ENCODE measurements around the gene COQ4. TPM values are rescaled to one million over a fixed set of nuclear protein-coding genes. Genes with fewer than 3 reads are reported as not detected.

The COQ4 gene
- total RNA-seq, 1 donor from 2014 or later = 42.0 TPM

DNA sequence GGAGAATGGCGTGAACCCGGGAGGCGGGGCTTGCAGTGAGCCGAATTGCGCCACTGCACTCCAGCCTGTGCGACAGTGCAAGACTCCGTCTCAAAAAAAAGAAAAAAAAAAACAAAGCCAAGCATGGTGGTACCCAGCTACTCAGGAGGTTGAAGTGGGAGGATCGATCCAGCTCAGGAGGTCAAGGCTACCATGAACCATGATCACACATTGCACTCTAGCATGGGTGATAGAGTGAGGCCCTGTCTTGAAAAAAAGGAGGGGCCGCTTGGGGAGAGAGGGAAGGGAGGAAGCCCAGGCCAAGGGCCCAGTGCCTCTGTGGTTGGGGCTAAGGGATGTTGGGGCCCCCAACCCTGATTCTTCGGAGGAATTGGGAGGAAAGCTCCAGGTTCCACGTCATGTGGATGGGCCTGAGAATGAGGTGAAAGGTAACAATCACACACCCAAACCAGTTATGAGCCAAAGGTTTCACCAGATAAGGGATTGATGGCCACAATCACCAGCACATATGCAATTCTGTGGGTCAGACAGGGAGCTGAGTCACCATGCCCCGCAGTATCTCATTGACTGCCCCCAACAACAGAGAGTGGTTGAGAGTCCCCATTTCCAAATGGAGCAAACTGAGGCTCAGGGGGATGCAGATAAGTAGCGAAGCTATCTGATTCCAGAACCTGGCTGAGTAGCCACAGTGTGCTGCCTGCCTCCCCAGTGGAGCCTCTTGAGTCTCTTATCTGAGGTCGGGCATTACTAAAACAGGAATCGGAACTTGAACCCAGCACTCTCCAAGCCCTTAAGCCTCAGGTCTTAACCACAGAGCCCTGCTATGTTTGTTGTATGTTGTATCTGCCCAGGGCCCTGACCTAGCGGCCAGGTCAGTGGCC lies 26.1 kb upstream of the COQ4 start:
- no peaks in the 10 kb centered on the region for H3K9me3 ChIP-seq
- no peaks in the 10 kb centered on the region for H3K36me3 ChIP-seq
- no peaks in the 10 kb centered on the region for H3K4me1 ChIP-seq
- TF ChIP-seq, protein P1, sequence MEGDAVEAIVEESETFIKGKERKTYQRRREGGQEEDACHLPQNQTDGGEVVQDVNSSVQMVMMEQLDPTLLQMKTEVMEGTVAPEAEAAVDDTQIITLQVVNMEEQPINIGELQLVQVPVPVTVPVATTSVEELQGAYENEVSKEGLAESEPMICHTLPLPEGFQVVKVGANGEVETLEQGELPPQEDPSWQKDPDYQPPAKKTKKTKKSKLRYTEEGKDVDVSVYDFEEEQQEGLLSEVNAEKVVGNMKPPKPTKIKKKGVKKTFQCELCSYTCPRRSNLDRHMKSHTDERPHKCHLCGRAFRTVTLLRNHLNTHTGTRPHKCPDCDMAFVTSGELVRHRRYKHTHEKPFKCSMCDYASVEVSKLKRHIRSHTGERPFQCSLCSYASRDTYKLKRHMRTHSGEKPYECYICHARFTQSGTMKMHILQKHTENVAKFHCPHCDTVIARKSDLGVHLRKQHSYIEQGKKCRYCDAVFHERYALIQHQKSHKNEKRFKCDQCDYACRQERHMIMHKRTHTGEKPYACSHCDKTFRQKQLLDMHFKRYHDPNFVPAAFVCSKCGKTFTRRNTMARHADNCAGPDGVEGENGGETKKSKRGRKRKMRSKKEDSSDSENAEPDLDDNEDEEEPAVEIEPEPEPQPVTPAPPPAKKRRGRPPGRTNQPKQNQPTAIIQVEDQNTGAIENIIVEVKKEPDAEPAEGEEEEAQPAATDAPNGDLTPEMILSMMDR (IDR thresholded peaks at IDR 0.05) = no peak
- TF ChIP-seq POLR2A (IDR thresholded peaks at IDR 0.05) (no peak), POLR2AphosphoS5 (IDR thresholded peaks at IDR 0.05; ENCODE audit: insufficient read depth in 1 of 2, low read depth in 1 of 2) (no peak)
- intact Hi-C loops (cut with DNase I) = no loop called here
- H3K27ac ChIP-seq = no peak overlapping the region
- DNase-seq (ENCODE audit: extremely low spot score in 2 of 2) = no peak
- H3K4me3 ChIP-seq = no peak overlapping the region
- H3K27me3 ChIP-seq = no peaks in the 10 kb centered on the region

DNA sequence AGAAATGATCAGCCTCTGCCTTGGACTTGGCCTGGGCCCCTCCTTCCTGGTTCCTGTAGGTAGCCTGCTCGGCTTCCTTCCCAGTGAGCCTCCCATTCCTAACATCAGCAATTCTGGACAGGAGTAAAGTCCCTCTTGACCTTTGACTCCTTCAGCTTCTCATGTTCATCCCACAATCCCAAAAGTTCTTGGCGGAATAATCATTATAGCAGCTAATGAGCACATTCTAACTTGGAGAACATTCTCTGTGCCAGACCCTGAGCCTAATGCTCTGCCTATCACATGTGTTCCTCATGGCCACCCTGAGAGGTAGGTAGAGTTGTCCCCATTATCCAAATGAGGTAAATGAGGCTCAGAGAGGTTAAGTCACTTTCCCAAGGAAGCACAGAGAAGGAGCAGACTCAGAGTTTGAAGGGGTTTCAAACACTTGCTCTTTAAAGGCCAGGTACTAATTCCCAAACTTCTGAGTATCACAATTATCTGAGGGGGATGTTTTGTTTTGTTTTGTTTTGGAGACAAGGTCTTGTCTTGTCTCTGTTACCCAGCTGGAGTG lies 25.3 kb upstream of the COQ4 start:
- no peak for TF ChIP-seq POLR2AphosphoS5 (IDR thresholded peaks at IDR 0.05; ENCODE audit: insufficient read depth in 1 of 2, low read depth in 1 of 2)
- no peak for TF ChIP-seq POLR2A (IDR thresholded peaks at IDR 0.05)
- TF ChIP-seq, protein P1 (IDR thresholded peaks at IDR 0.05) = no peak
- Histone ChIP-seq H3K4me3 (no peak overlapping the region), H3K27ac (no peak overlapping the region), H3K9me3 (no peaks in the 10 kb centered on the region), H3K36me3 (no peaks in the 10 kb centered on the region), H3K4me1 (no peaks in the 10 kb centered on the region), H3K27me3 (no peaks in the 10 kb centered on the region)
- intact Hi-C loops (cut with DNase I) = no loop called here
- DNase-seq (ENCODE audit: extremely low spot score in 2 of 2) = no peak

DNA sequence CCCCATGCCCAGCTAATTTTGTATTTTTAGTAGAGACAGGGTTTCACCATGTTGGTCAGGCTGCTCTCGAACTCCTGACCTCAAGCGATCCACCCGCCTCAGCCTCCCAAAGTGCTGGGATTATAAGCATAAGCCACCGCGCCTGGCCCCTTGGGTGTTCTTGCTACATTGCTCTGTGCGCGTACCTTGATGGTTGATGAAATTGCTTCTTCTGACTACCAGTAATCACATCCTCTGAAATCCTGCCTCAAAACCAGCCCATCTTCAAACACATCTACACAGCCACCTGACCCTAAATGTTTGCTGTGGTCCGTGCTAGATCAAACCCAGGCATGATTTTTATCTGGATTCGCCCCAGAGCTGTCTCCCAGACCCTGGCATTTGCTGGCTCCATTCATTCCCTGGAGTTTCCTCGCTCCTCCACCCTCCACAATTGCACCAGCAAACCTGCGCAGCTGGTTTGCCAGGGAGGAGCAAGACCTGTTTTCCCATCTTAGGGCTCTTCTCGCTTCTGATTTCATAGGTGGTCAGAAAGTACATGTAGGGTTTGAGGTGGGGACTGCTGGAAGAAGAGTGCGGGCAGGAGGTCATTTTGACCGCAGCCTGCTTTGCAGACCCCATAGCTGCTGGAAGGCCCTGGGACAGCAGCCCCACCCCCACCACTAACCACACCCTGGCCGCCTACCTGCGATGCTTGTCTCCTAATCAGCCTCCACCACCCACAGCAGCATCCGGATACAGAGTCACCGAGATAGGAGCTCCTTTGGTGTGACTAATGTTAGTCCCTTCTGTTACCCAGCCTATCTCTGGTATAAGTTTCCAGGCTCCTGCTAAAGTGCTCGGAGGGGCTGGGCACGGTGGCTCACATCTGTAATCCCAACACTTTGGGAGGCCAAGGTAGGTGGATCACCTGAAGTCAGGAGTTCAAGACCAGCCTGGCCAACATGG lies 23.8 kb upstream of the COQ4 start:
- no peak overlapping the region for H3K4me3 ChIP-seq
- no peak for DNase-seq (ENCODE audit: extremely low spot score in 2 of 2)
- TF ChIP-seq, protein P1 (IDR thresholded peaks at IDR 0.05) = no peak
- intact Hi-C loops (cut with DNase I) = no loop called here
- H3K9me3 ChIP-seq = no peaks in the 10 kb centered on the region
- no peaks in the 10 kb centered on the region for H3K4me1 ChIP-seq
- H3K27ac ChIP-seq = no peak overlapping the region
- H3K27me3 ChIP-seq = no peaks in the 10 kb centered on the region
- no peaks in the 10 kb centered on the region for H3K36me3 ChIP-seq

DNA sequence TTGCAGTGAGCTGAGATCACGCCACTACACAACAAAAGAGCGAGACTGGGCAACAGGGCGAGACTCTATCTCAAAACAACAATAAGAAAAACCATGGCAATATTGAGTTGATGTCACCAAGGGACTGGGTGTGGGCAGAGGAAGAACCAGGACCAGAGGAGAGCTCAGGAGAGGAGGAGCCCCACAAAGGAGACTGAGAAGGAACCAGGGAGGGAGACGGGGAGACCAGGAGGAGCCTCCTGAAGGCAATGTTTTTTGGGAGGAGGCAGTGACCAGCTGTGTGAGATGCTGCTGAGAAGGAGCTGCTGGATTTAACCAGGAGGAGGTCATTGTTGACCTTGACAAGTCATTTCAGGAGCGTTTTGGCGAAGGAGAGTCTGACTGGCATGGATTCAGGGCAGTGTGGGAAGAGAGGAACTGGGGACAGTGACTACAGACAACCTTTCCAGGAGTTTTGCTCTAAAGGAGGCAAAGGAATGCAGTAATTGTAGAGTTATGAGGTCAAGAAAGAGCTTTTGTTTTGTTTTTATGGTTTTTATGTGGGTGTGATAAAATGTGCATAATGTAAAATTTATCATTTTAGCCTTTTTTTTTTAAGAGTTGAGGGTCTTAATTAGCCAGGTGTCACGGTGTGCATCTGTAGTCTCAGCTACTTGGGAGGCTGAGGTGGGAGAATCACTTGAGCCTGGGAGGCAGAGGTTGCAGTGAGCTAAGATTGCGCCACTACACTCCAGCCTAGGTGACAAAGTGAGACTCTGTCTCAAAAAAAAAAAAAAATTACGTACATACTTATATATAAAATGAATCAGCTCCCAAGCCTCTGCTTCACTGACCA lies 18.3 kb upstream of the COQ4 start:
- no peak overlapping the region for H3K27ac ChIP-seq
- intact Hi-C loops (cut with DNase I) = no loop called here
- H3K4me1 ChIP-seq = no peaks in the 10 kb centered on the region
- H3K9me3 ChIP-seq = no peaks in the 10 kb centered on the region
- TF ChIP-seq POLR2AphosphoS5 (IDR thresholded peaks at IDR 0.05; ENCODE audit: insufficient read depth in 1 of 2, low read depth in 1 of 2) (no peak), POLR2A (IDR thresholded peaks at IDR 0.05) (no peak)
- TF ChIP-seq, protein P1 (IDR thresholded peaks at IDR 0.05) = no peak
- no peak for DNase-seq (ENCODE audit: extremely low spot score in 2 of 2)
- peaks cover 0 to 8% of the 10 kb centered on the region in 2 donors for H3K36me3 ChIP-seq
- H3K4me3 ChIP-seq = no peak overlapping the region
- H3K27me3 ChIP-seq = no peaks in the 10 kb centered on the region
